NCI-H2196 treated with DMSO at 0.1 percent for 48 hours (cell line): ENCODE results near the gene ADGRL1.
"Not testable (repeated sequence)": the region's sequence is repeated elsewhere in the genome, so short reads cannot be mapped to it uniquely, and the experiment has no call there.

ENCODE experiments used
- DNase-seq: peaks from one replicate; lab custom pipeline; 2025; ENCODE audit not compliant: unreplicated experiment; lab: John Stamatoyannopoulos, UW

The ADGRL1 gene

GRCh38 chr19:14205452-14206287, at the start of gene ADGRL1:
TSS of gene ADGRL1 (minus strand) at chr19:14206169. CDS start at chr19:14183602, 22,567 bp downstream.
- DNase-seq = not testable (repeated sequence)

DNA sequence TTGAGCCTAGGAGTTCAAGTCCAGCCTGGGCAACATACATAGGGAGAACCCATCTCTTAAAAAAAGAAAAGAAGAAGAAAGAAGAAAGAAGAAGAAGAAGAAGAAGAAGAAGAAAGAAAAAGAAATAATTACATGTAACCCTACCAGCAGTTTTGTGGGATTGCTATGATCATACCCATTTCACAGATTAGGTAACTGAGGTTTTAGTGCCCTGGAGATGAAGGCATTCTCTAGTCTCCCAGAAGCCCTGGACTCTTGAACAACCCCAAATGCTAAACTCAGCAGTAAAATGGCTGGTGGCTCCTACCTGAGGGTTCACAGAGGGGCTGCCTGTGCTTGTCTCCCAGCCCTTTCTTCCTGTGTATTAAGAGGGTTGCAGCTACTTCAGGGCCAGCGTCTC, 49.3 kb upstream of the ADGRL1 start:
- not testable (repeated sequence) for DNase-seq

- not testable (repeated sequence) for DNase-seq
Observed at GRCh38 chr19:14253822-14254599, 48.0 kb upstream of the ADGRL1 start.

DNA sequence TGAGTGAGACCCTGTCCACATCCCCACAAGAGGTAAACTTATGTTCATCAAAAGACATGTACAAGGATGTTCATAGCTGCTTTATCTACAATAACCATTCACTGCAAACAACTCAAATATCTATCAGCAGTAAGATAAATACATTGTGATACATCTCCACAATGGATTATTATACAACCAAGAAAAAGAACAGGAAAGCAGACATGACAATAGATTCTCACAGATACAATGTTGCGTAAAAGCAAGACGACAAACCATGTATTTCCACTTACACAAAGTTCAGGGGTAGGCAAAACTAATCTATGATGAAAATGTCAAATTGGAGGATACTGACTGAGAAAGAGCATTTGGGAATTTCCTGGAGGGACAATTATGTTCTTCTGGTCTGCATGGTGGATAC, 46.2 kb upstream of the ADGRL1 start:
- DNase-seq = not testable (repeated sequence)

- DNase-seq = no peak
Observed at GRCh38 chr19:14250870-14251269, 44.9 kb upstream of the ADGRL1 start.

GRCh38 chr19:14250315-14250714, 44.3 kb upstream of the ADGRL1 start:
- not testable (repeated sequence) for DNase-seq

DNA sequence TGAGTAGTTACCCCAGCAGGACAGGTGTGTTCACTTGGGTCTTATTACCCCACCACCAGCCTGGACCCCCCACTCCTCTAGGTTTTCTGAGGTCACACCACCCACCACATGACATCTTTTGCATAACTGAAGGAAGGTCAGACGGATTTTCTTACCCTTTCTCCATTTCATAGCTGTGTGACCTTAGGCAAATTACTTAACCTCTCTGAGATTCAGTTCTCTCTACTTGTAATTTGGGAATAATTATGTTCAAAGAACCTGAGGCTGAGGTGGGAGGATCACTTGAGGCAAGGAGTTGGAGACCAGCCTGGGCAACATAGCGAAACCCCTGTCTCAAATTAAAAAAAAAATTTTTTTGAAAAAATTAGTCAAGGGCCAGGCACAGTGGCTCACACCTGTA, 43.9 kb upstream of the ADGRL1 start:
- DNase-seq = not testable (repeated sequence)

- DNase-seq = peak; percentile 36
Observed at GRCh38 chr19:14249012-14249754, 43.2 kb upstream of the ADGRL1 start.

GRCh38 chr19:14248578-14249011, 42.6 kb upstream of the ADGRL1 start:
- peak; percentile 33 for DNase-seq

DNA sequence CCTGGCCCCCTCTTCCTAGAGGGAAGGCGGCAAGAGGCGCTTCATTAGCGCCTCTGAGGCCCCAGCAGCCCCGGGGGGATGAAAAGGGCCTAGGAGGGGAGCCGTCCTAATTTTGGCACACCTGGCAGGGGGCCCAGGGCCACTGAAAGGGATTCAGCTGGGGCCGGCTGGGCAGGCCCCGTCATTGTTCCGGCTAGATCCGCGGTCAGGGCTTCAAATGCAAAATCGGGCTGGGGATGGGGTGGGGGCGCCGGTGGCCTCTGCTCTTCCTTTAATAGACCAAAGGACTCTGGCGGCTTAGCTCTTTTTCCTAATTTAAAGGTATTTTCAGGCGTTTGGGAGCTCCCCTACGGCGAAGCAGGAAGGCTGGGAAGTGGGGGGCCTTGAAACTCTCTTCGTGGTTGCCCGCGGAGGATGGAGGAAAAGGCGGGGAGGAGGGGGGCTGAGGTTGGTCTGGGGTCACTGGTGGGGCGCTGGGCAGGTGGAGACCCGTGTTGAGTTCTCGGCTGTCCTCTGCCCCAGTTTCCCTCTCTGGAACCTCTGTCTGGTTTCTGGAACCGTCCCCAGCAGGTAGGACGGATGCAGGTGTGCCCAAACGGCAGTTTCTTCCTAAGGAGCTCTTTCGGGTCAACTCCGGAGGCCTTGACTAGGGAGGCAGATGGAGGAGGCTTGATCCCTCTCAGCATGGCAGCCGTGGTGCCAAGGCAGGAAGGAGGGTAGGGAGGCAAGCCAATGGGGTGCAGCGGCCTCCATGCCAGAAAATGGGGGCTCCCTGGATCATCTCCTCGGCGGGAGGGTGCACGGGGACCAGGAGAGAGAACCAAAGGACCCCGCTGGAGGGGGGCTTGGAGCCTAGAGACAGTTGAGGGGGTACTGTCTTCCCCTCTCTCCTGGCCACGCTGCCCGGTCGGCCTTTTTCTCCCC, 41.8 kb upstream of the ADGRL1 start:
- DNase-seq = not testable (repeated sequence)

DNA sequence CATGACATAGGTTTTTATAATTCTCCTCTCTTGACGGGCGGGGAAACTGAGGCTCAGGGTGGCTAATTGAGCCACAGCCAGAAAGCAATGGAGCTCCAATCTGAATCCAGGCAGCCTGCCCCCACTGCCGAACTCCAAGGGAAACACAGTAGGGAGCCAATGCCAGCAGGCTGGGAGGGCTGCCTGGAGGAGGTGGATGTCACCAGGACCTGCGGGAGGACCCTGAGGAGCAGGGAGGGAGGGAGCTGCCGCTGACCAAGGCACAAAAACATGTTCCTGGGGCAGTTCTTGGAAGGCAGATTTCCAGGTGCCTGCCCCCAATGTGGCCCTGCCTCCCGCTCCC, 41.2 kb upstream of the ADGRL1 start:
- not testable (repeated sequence) for DNase-seq

DNA sequence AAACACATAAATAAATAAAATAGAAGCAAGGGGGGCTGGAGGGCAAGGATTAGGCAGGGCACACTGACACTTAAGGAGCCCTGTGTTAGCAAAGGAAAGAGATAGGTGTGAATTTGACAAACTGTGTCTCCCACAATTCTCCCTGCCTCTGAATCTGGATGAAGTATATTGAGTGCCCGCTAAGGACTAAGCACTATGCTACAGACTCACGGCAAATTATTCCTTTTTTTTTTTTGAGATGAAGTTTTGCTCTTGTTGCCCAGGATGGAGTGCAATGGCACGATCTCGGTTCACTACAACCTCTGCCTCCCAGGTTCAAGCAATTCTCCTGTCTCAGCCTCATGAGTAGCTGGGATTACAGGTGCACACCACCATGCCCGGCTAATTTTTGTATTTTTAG, 38.4 kb upstream of the ADGRL1 start:
- not testable (repeated sequence) for DNase-seq

GRCh38 chr19:14243718-14244117, 37.7 kb upstream of the ADGRL1 start:
- DNase-seq = not testable (repeated sequence)

DNA sequence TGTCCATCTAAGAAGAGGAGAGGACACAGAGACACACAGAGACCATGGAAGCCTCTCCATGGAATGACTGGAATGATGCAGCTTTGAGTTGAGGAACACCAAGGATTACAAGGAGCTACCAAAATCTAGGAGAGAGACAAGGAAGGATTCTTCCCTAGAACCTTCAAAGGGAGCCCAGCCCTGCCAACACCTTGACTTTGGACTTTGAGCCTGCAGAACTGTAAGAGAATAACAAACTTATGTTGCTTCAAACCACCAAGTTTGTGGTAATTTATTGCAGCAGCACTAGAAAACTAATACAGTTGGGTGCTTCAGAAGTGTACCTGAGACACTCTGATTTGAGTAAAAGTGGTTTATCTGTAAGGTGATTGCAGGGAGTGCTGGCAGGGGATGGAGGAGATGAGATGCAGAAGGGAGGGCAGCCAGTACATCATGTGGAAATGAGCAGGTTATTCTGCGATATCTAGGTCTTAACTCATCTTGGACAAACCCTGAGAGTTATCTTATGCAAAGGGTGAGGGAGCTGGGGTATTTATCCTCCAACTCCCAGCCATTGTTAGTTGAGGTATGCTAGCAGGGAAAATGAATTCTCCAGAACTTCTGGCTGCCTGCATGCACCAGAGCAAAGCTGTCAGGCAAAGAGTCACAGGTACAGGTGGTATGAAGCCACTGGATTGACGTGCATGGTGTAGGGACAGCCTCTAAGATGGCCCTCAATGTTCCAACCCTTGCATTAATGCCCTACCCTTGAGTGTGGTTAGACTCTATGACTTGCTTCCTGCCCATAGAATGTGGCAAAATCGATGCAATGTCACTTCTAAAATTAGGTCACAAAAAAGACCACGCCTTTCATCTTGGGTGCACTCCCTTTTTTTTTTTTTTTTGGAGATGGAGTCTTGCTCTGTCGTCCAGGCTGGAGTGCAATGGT, 31.3 kb upstream of the ADGRL1 start:
- no peak for DNase-seq

DNA sequence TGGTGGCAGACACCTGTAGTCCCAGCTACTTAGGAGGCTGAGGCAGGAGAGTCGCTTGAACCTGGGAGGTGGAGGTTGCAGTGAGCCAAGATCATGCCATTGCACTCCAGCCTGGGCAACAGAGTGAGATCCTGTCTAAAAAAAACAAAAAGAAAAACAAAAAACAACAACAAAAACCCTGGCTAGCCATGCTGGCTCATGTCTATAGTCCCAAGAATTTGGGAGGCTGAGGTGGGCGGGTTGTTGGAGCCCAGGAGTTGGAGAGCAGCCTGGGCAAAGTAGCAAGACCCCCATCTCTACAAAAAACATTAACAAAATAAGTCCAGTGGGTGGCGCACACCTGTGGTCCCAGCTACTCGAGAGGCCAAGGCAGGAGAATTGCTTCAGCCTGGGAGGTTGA, 27.0 kb upstream of the ADGRL1 start:
- not testable (repeated sequence) for DNase-seq

DNA sequence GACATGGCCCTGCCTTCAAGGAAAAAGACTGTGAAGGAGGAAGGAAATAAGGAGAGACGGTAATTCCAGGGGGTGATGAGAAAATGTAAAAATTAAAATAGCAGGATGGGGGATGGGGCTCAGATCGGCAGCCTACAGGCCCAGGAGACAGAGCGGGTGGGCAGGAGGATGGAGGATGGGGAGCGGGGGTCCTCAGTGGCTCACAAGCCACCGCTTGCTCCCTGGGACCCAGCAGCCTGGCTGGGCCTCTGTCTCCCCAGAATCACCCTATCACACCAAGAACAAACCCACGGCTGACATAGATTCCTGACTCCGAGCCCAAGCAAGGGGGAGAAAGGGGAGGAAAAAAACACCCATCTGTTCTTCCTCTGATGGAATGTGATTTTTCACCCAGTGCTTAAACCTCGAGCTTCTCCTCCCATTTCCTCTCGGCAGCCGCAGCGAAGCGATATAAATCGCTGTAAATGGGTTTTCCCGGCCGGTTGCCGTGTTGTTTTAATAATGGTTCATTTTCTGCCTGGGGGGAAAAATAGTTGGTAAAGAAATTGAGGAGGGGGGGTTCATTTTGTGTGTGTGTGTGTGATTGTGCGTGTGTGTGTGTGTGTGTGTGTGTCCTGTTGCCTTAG, 22.6 kb upstream of the ADGRL1 start:
- not testable (repeated sequence) for DNase-seq

- DNase-seq = not testable (repeated sequence)
Observed at GRCh38 chr19:14226498-14226897, 20.5 kb upstream of the ADGRL1 start.

DNA sequence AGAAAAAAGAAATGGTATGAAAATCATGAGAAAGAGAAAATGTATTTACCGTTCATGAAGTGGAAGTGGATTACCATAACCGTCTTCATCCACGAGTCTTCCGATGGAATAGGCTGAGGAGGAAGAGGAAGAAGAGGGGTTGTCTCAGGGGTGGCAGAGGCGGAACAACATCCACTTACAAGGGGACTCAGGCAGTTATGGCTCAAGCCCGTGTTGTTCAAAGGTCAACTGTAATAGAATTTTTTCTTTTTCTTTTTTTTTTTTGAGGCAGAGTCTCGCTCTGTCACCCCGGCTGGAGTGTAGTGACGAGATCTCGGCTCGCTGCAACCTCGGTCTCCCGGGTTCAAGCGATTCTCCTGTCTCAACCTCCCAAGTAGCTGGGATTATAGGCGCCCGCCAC, 16.9 kb upstream of the ADGRL1 start:
- DNase-seq = no peak

DNA sequence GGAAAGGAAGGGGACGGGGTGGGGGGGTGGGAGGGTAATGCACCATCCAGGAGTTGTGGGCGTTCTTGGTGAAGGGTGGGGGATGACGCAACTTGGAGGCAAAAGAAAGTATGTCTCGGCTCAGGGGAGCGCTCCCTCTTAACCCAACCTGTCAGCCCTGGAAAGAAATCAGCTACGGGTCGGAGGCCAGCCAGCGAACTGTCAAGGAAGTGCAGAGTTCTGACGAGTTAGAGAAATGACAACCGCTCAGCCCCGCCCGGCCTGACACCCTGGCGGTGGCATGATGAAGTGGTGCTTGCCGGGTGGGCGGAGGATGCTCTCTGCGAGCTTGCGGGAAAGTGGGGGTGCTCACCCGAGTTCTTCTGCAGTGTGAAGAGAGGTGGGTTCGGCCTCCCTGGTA, 15.4 kb upstream of the ADGRL1 start:
- DNase-seq = not testable (repeated sequence)
